ENCODE data around the gene WDR93. TPM values are rescaled to one million over a fixed set of nuclear protein-coding genes. Genes with fewer than 3 reads are reported as not detected.

The WDR93 gene
- under 1 TPM in 5 of 9 donors, not detected in 4; 0.14 to 0.43 (median 0.26) TPM for total RNA-seq
- under 1 TPM; 0.37 to 0.40 (median 0.38) TPM for polyA plus RNA-seq
- long read RNA-seq, donor 1, partial matches to known transcripts = 29 of 29 reads
- long read RNA-seq, donor 1, other reads (novel, unspliced or antisense) = 0 of 29 reads
- long read RNA-seq, donor 2 = 0 reads
- long read RNA-seq, donor 3 = 0 reads
- long read RNA-seq, donor 4 = 0 reads
- long read RNA-seq, donor 5 = 0 reads
- long read RNA-seq, donor 6 = 0 reads
- long read RNA-seq, donor 7 = 0 reads
- long read RNA-seq, donor 8 = 0 reads
- long read RNA-seq, donor 9 = 0 reads
- long read RNA-seq, donor 10 = 0 reads

DNA sequence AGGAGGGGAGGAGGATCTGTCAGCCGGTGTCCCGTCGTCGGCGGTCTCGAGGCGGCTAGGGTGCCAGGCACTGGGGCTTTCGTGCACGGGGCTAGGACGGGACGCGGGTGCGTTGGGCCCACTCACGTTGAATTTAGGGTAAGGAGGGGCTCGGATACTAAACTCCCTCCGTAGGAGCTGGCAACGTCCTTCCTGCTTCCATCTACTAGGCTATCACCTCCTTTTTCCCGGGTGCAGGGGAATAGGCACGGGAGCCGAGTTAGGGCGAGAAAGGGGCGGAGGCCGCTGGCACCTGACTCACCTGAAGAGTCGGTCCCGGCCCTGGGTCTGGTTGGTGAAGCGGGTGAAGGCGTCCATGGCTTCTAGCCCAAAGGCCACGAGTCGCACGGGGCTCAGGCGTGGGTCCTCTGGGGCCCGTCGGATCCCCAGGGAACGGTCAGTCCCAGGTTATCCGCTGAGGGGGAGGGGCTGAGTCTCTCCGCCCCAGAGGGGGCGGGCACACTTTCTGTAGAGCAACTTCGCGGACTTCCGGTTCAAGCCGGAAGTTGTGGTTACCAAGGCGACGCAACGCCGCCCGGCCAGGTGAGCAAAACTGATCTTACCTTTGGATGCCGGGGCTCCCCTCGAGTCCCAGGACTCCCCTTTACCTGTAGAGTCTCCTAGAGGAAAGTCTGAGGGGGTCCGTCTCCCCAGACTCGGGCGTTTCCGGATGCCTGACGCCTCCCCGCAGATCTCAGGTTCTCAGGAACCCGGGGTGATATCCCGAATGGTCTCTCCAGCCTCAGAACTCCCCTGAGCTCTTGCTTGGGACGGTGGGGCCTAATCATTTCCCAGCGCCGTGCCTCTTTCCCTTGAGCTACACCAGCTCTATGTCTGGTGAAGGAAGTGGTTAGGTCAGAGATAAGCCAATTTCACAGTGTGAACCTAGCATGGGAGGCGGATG is at the start of gene WDR93, which contains the start of gene PEX11A:
TSS of gene WDR93 (plus strand) at position 536 of the 943 bp plus-strand sequence. CDS start 10,936 bp downstream, outside the sequence.
TSS of gene PEX11A (minus strand) at position 479 of the 943 bp plus-strand sequence. CDS start at position 357, 122 bp downstream.
- WGBS, 4 donors = 2 to 5% (median 3%) methylated on average over 28 to 60 of the region's 60 CpGs

DNA sequence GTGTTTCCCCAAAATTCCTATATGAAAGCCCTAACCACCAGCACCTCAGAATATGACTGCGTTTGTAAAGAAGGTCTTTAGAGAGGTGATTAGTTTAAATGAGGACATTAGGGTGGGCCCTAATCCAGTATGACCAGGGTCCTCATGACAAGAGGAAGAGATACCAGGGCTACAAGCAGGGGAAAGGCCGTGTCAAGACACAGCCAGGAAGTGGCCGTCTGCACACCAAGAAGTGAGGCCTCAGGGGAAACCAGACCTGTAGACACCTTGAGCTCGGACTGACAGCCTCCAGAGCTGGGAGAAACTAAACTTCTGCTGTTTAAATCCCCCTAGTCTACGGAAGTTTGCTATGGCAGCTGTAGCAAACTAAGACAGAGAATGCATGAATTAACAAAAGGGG is 49.6 kb upstream of the WDR93 start:
- Histone ChIP-seq H3K4me3 (no peak overlapping the region), H3K9me3 (replicated peaks in 1 of 3) (no peaks in the 10 kb centered on the region), H3K4me1 (replicated peaks in 1 of 2) (no peaks in the 10 kb centered on the region), H3K27me3 (no peaks in the 10 kb centered on the region), H3K36me3 (replicated peaks in 1 of 2) (no peaks in the 10 kb centered on the region), H3K27ac (no peak overlapping the region)
- TF ChIP-seq POLR2A (IDR thresholded peaks at IDR 0.05) = no peak
- TF ChIP-seq CTCF (IDR thresholded peaks at IDR 0.05) = no peak
- DNase-seq = no peak
- 83 to 86% (median 83%) methylated on average over 5 of the region's 5 CpGs for WGBS, 4 donors
- intact Hi-C loops (cut with DNase I) = loop anchor here (10.0 kb wide), 1 partner anchor 104 kb away; no protein-coding TSS in a partner anchor

More for the DNA sequence above, at the start of gene WDR93, which contains the start of gene PEX11A:
- Histone ChIP-seq H3K27me3 (no peaks in the 10 kb centered on the region), H3K27ac (peak within 1 kb of the TSS in 4 of 5 donors; percentile 2 to 73 (median 32)), H3K9me3 (replicated peaks in 1 of 3) (no peaks in the 10 kb centered on the region), H3K36me3 (replicated peaks in 1 of 2) (no peaks in the 10 kb centered on the region), H3K4me1 (replicated peaks in 1 of 2) (peaks cover 0 to 14% of the 10 kb centered on the region in 2 donors), H3K4me3 (peak within 1 kb of the TSS; percentile 17 to 82 (median 66))
- peak; percentile 75 to 89 (median 85) for DNase-seq
- intact Hi-C loops (cut with DNase I) = loop anchor here in 1 of 2 donors (5.0 kb wide), 1 partner anchor 43 kb away; no protein-coding TSS in a partner anchor
- TF ChIP-seq POLR2A (IDR thresholded peaks at IDR 0.05) = peak in 1 of 2 donors; percentile 28
- TF ChIP-seq CTCF (IDR thresholded peaks at IDR 0.05) = no peak

GRCh38 chr15:89642106-89642505 is 48.5 kb upstream of the WDR93 start:
- no peak for TF ChIP-seq POLR2A (IDR thresholded peaks at IDR 0.05)
- Histone ChIP-seq H3K36me3 (replicated peaks in 1 of 2) (no peaks in the 10 kb centered on the region), H3K4me1 (replicated peaks in 1 of 2) (no peaks in the 10 kb centered on the region), H3K4me3 (no peak overlapping the region), H3K27me3 (no peaks in the 10 kb centered on the region), H3K27ac (no peak overlapping the region), H3K9me3 (replicated peaks in 1 of 3) (no peaks in the 10 kb centered on the region)
- WGBS, 4 donors = 91 to 97% (median 95%) methylated on average over 10 to 16 of the region's 16 CpGs
- no peak for DNase-seq
- intact Hi-C loops (cut with DNase I) = loop anchor here (10.0 kb wide), 1 partner anchor 103 kb away; no protein-coding TSS in a partner anchor

GRCh38 chr15:89645680-89646079 is 44.9 kb upstream of the WDR93 start:
- no peaks in the 10 kb centered on the region for H3K27me3 ChIP-seq
- H3K4me1 ChIP-seq (replicated peaks in 1 of 2) = no peaks in the 10 kb centered on the region
- no peak overlapping the region for H3K4me3 ChIP-seq
- WGBS, 4 donors = 95 to 98% (median 95%) methylated on average over 3 to 8 of the region's 8 CpGs
- no peak overlapping the region for H3K27ac ChIP-seq
- no peaks in the 10 kb centered on the region for H3K9me3 ChIP-seq (replicated peaks in 1 of 3)
- intact Hi-C loops (cut with DNase I) = loop anchor here (5.0 to 10.0 kb wide), 2 partner anchors 47 to 99 kb away; partner anchors contain the start of genes PEX11A (in 1 of the 2) and WDR93 (in 1 of the 2)
- H3K36me3 ChIP-seq (replicated peaks in 1 of 2) = no peaks in the 10 kb centered on the region
- TF ChIP-seq CTCF (IDR thresholded peaks at IDR 0.05) (no peak), POLR2A (IDR thresholded peaks at IDR 0.05) (no peak)
- DNase-seq = no peak

Data from adrenal gland (tissue), 19 donors.